OCI-LY7 (cell line): Measurements from ENCODE around the gene LRRIQ4. TPM values are rescaled to one million over a fixed set of nuclear protein-coding genes. Genes with fewer than 3 reads are reported as not detected.

Experiments
- BruUV-seq: library from RNA; stranded (reverse); fragments of 400-500 nt; replicated peaks from 2 replicates; lab custom pipeline; 2021; lab: Mats Ljungman, UMichigan
- CTCF ChIA-PET: fragments of 300-600 bp; sonication (Branson Sonifier 250); formaldehyde crosslinking; loops from one replicate; lab custom pipeline; 2022; ENCODE audit warnings: antibody characterized with exemption; ENCODE audit not compliant: unreplicated experiment; lab: Charles Lee
- POLR2A ChIA-PET: fragments of 300-600 bp; sonication (Branson Sonifier 250); formaldehyde crosslinking; loops from one replicate; lab custom pipeline; 2022; ENCODE audit warnings: antibody characterized with exemption; lab: Charles Lee
- DNase-seq: peaks from one replicate; pipeline ENCODE4 v3.0.0-alpha.2; 2015; ENCODE audit warnings: low spot score
- H2AFZ ChIP-seq: fragments of 200-600 bp; sonication (generic), shearing (Covaris generic); 2 replicates; pipeline ENCODE4 v1.6.1; 2014; ENCODE audit warnings: mild to moderate bottlenecking, antibody characterized with exemption, low read length, moderate library complexity
- H3K27ac ChIP-seq: fragments of 200-600 bp; sonication (generic); 2 replicates; pipeline ENCODE4 v1.5.1; 2014; ENCODE audit warnings: mixed run types, low read depth, mild to moderate bottlenecking, moderate library complexity, low read length, inconsistent platforms; ENCODE audit not compliant: poor library complexity, severe bottlenecking
- H3K36me3 ChIP-seq: fragments of 200-600 bp; sonication (generic); 2 replicates; pipeline ENCODE4 v1.6.1; 2014; ENCODE audit warnings: mild to moderate bottlenecking, antibody characterized with exemption, low read length, moderate library complexity, mixed read lengths; ENCODE audit not compliant: insufficient read depth
- H3K4me1 ChIP-seq: fragments of 200-600 bp; sonication (generic); 2 replicates; pipeline ENCODE4 v1.5.1; 2014; ENCODE audit warnings: mild to moderate bottlenecking, low read length; ENCODE audit not compliant: insufficient read depth, poor library complexity, severe bottlenecking
- H3K4me2 ChIP-seq: fragments of 200-600 bp; sonication (generic); 2 replicates; pipeline ENCODE4 v1.6.1; 2014; ENCODE audit warnings: mild to moderate bottlenecking, low read length
- H3K4me3 ChIP-seq: fragments of 200-600 bp; sonication (generic); 2 replicates; pipeline ENCODE4 v1.5.1; 2014; ENCODE audit warnings: mild to moderate bottlenecking, low read depth, low read length; ENCODE audit not compliant: poor library complexity, severe bottlenecking
- H3K79me2 ChIP-seq: fragments of 200-600 bp; sonication (generic); 2 replicates; pipeline ENCODE4 v1.6.1; 2016; ENCODE audit warnings: low read depth, mild to moderate bottlenecking, low read length, moderate library complexity, mixed read lengths; ENCODE audit not compliant: insufficient read depth
- H3K9me2 ChIP-seq: fragments of 200-600 bp; sonication (generic); 2 replicates; pipeline ENCODE4 v1.6.1; 2016; ENCODE audit warnings: mild to moderate bottlenecking, low read length, mixed read lengths; ENCODE audit not compliant: insufficient read depth
- H3K9me3 ChIP-seq: fragments of 200-600 bp; sonication (generic); 2 replicates; pipeline ENCODE4 v1.6.1; 2014; ENCODE audit warnings: mild to moderate bottlenecking, mixed run types, low read length, mixed read lengths
- H4K20me1 ChIP-seq: fragments of 200-600 bp; sonication (generic); 2 replicates; pipeline ENCODE4 v1.6.1; 2014; ENCODE audit warnings: mild to moderate bottlenecking, antibody characterized with exemption, low read length, moderate library complexity, mixed read lengths; ENCODE audit not compliant: insufficient read depth
- CTCF ChIP-seq: fragments of 200-600 bp; sonication (generic); conservative IDR thresholded peaks from 2 replicates; pipeline ENCODE4 v1.5.1; 2014; ENCODE audit warnings: mild to moderate bottlenecking, antibody characterized with exemption, low read length, moderate library complexity, mixed read lengths
- EZH2phosphoT487 ChIP-seq: fragments of 200-600 bp; sonication (generic); IDR thresholded peaks from 2 replicates; pipeline ENCODE4 v1.6.1; 2018; ENCODE audit warnings: low read depth, borderline replicate concordance, mild to moderate bottlenecking, mixed run types, antibody characterized with exemption, low read length, moderate library complexity, mixed read lengths
- intact Hi-C: fragments of 100-400 bp; cut with micrococcal nuclease; formaldehyde crosslinking; loops from one replicate; pipeline ENCODE4 v1.10.0; 2022; ENCODE audit not compliant: unreplicated experiment
- total RNA-seq, 2 experiments: library from RNA; depleted of rRNA in 1 of 2; stranded (reverse); fragments of >200 nt in 1 of 2; shearing (Covaris generic) in 1 of 2; gene quantifications; 2 replicates each; pipeline ENCODE4 v1.2.3, GENCODE V29; 2014 to 2022

Gene LRRIQ4
- total RNA-seq, 2 experiments from 2014 or later = 0.17 to 0.47 TPM

- no peak for TF ChIP-seq EZH2phosphoT487
- no peak for TF ChIP-seq CTCF
- ChIA-PET CTCF (no interaction called here), POLR2A (interaction anchor here (0.6 kb wide), 1 partner anchor 239 kb away, joined by 3 read pairs; no protein-coding TSS in a partner anchor)
- Histone ChIP-seq H2AFZ (no peak overlapping the region), H3K4me3 (no peak overlapping the region), H4K20me1 (no peaks in the 10 kb centered on the region), H3K4me1 (no peaks in the 10 kb centered on the region), H3K79me2 (no peaks in the 10 kb centered on the region), H3K27ac (no peak overlapping the region), H3K36me3 (peaks cover 96% of the 10 kb centered on the region), H3K9me3 (no peaks in the 10 kb centered on the region), H3K9me2 (no peaks in the 10 kb centered on the region), H3K4me2 (no peak overlapping the region)
- DNase-seq = no peak
- intact Hi-C loops = no loop called here
- BruUV-seq = no TSS peak
These were observed 25.6 kb upstream of the LRRIQ4 start for GRCh38 chr3:169787120-169787519.

GRCh38 chr3:169787791-169788190 lies 24.9 kb upstream of the LRRIQ4 start:
- intact Hi-C loops = no loop called here
- DNase-seq = no peak
- BruUV-seq = no TSS peak
- CTCF ChIA-PET = no interaction called here
- Histone ChIP-seq H3K4me1 (no peaks in the 10 kb centered on the region), H3K27ac (no peak overlapping the region), H4K20me1 (no peaks in the 10 kb centered on the region), H3K36me3 (peaks cover 96% of the 10 kb centered on the region), H3K9me2 (no peaks in the 10 kb centered on the region), H3K79me2 (no peaks in the 10 kb centered on the region), H3K4me3 (no peak overlapping the region), H2AFZ (no peak overlapping the region), H3K4me2 (no peak overlapping the region), H3K9me3 (no peaks in the 10 kb centered on the region)
- TF ChIP-seq CTCF = no peak
- POLR2A ChIA-PET = no interaction called here

GRCh38 chr3:169790219-169790618 lies 22.5 kb upstream of the LRRIQ4 start:
- POLR2A ChIA-PET = interaction anchor here (1.0 kb wide), 1 partner anchor 18 kb away, joined by 4 read pairs; no protein-coding TSS in a partner anchor
- H2AFZ ChIP-seq = no peak overlapping the region
- CTCF ChIA-PET = no interaction called here
- BruUV-seq = no TSS peak
- no peak overlapping the region for H3K27ac ChIP-seq
- H3K4me2 ChIP-seq = no peak overlapping the region
- no peaks in the 10 kb centered on the region for H3K9me3 ChIP-seq
- no peak for DNase-seq
- H3K9me2 ChIP-seq = no peaks in the 10 kb centered on the region
- H3K4me1 ChIP-seq = no peaks in the 10 kb centered on the region
- intact Hi-C loops = no loop called here
- peaks cover 73% of the 10 kb centered on the region for H3K36me3 ChIP-seq
- H3K4me3 ChIP-seq = no peak overlapping the region
- no peaks in the 10 kb centered on the region for H3K79me2 ChIP-seq
- TF ChIP-seq CTCF (no peak), EZH2phosphoT487 (no peak)
- no peaks in the 10 kb centered on the region for H4K20me1 ChIP-seq
